Pons (tissue), 1 donor: Measurements from ENCODE around the gene PALMD.

Source experiments
- DNase-seq: peaks from one replicate; pipeline ENCODE4 v3.0.0-alpha.2; 2016; ENCODE audit warnings: low spot score

Gene PALMD

DNA sequence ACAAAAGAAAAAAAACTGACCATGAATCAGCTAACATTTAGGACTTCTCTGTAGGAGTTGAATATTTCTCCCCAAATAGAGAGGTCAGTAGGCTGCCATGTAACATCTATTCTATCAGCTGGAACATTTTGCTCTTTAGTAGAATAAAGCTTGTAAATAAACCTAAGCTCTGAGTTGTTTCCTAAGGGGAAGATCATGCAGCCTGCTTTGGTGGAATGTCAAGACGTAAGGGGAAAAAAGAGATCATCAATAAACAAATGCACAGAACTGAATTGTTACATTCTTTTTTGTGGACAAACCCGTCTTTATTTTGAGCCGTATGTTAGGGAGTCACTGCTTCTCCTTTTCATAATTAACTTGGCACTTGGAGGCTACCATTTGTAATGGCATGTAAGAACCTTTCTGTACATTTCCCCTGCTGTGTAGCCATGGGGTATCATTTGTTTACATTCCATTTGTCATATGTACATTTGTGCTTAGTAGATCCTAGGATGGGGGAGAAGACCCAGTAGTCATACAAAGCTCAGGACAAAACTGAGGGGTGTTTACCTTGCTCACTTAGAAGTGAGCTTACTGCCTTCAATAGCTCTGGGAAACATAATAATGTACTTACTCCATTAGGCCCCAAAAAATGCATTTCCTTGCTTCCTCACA, 10.8 kb upstream of the PALMD start:
- DNase-seq, result no peak

- DNase-seq, result no peak
Observed at GRCh38 chr1:99635664-99636063, 10.2 kb upstream of the PALMD start.

GRCh38 chr1:99636647-99637175, 9.2 kb upstream of the PALMD start:
- DNase-seq, result no peak

- no peak for DNase-seq
Observed at GRCh38 chr1:99638853-99639252, 7.1 kb upstream of the PALMD start.

DNA sequence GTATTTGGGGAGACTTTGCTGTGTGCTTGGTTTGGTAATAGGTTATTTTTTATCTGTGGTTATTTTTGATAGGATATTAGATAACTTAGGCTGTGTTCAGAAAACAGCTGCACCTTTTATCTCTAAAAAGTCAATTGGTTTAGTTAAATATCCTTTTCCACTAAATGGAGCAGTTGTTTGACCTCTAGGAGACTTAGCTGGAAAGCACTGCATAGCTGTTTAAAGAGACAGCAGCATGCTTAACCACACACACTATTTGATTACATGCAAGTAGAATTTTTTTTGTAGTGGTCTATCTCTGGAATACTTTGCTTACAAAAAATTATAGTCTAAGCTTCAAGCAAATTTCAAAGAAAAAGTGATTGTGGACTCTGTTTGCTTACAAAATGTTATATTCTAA, 6.5 kb upstream of the PALMD start:
- no peak for DNase-seq

GRCh38 chr1:99639945-99640344, 6.0 kb upstream of the PALMD start:
- no peak for DNase-seq

- no peak for DNase-seq
Observed at GRCh38 chr1:99640672-99641071, 5.2 kb upstream of the PALMD start.

- no peak for DNase-seq
Observed at GRCh38 chr1:99641558-99641957, 4.4 kb upstream of the PALMD start.

DNA sequence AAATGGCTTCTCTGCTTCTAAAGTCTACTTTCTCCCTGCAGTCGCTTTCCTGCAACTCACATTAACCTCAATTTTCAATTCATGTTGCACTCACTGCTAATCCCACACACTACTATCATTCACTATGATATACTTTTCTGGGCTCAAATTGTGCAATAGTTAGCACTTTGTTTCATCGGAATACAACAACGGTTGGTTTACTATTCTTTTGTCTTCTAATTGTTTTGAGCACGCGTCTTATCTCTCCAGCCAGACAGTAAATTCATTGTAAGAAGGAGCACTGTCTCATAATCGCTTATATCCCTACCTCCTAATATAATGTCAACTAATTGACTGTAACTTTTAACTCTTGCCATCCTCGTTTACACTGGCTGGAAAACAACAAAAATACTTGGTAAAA, 3.9 kb upstream of the PALMD start:
- DNase-seq, result no peak

- no peak for DNase-seq
Observed at GRCh38 chr1:99643021-99643779, 2.7 kb upstream of the PALMD start.

- DNase-seq, result no peak
Observed at GRCh38 chr1:99644279-99645004, 1.5 kb upstream of the PALMD start.

- no peak for DNase-seq
Observed at GRCh38 chr1:99645203-99645602, 710 bp upstream of the PALMD start.

GRCh38 chr1:99646868-99647267, 955 bp downstream of the PALMD start:
- no peak for DNase-seq

GRCh38 chr1:99647490-99647889, 1.6 kb downstream of the PALMD start:
- no peak for DNase-seq

- no peak for DNase-seq
Observed at GRCh38 chr1:99648107-99648506, 2.2 kb downstream of the PALMD start.

GRCh38 chr1:99650030-99650429, 4.1 kb downstream of the PALMD start:
- DNase-seq, result no peak

DNA sequence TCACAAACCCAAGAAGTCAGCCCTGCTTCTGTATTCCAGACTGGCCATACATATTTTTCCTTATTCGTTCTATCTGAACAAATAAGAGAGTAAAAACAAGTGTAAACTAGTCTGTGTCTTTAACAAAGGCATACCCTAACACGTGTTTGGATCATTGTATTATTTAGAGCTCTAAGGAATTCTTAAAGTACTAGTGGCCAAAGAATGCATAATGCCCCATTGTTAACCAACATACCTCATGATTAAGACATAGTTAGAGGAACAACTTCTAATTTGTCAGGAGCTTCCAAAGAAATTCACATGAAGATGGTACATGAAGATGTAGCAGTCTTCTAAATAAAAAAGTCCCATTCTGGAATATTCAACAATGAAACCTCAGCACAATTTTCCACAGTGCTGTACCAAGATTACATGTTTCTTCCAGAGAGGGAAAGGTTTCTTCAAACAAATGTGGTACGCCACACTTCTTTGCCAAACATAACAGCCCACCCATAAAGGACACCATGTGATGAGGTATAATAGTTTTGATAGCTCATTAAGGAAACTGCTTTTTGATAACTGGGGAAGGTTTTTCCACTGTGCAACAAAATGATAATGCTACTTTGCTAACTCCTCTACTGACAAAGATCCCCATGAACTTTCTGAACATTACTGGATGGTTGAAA, 5.0 kb downstream of the PALMD start:
- no peak for DNase-seq

DNA sequence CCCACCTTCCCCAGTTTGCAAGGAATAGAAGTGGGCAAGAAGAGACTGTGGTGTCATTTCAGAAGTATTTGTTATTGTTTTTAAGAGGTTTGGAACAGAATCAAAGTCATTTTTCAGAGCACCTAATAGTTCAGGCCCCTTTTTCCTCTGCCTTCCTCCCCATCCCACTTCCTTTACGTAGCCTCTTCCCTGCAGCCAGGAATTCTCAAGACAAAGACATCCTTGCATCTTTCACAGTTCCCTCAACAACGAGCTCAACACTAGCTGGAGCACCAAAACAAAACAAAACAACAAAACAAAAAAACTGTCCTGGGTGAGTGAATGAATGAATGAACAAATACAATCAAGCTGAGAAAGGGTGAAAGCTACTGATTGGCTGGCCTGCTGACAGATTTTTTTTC, 7.0 kb downstream of the PALMD start:
- DNase-seq, result no peak

DNA sequence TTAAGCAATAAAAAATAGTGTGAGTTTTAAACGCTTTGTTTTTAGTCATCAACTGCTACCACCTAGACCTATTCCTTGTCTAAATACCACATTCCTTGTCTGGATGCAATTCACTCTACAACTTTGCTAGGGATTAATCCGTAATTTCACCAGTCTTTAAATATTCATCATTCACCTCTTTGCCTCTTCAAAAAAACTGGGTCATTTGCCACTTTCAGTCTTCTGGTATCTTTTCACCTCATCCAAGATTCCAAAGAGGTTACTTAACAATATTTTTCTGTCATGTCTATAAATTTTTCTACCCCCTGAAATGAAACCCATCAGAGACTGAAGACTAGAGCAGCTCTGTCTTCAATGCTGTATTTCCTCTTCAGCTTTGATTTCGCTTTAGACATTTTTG, 9.5 kb downstream of the PALMD start:
- no peak for DNase-seq

GRCh38 chr1:99656701-99657100, 10.8 kb downstream of the PALMD start:
- DNase-seq, result no peak

- no peak for DNase-seq
Observed at GRCh38 chr1:99657213-99658030, 11.5 kb downstream of the PALMD start.

DNA sequence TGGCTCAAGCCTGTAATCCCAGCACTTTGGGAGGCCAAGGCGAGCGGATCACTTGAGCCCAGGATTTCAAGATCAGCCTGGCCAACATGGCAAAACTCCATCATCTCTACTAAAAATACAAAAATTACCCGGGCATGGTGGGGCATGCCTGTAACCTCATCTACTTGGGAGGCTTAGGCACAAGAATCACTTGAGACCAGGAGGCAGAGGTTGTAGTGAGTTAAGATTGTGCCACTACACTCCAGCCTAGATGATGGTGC, 12.0 kb downstream of the PALMD start:
- DNase-seq, result no peak
